Fibroblast of skin of right biceps (primary cell): ENCODE data around the gene XIRP1.
"Not testable (repeated sequence)": the region's sequence is repeated elsewhere in the genome, so short reads cannot be mapped to it uniquely, and the experiment has no call there.

Experiments
- DNase-seq: peaks from one replicate; pipeline ENCODE4 v3.0.0-alpha.2; 2013

The XIRP1 gene

DNA sequence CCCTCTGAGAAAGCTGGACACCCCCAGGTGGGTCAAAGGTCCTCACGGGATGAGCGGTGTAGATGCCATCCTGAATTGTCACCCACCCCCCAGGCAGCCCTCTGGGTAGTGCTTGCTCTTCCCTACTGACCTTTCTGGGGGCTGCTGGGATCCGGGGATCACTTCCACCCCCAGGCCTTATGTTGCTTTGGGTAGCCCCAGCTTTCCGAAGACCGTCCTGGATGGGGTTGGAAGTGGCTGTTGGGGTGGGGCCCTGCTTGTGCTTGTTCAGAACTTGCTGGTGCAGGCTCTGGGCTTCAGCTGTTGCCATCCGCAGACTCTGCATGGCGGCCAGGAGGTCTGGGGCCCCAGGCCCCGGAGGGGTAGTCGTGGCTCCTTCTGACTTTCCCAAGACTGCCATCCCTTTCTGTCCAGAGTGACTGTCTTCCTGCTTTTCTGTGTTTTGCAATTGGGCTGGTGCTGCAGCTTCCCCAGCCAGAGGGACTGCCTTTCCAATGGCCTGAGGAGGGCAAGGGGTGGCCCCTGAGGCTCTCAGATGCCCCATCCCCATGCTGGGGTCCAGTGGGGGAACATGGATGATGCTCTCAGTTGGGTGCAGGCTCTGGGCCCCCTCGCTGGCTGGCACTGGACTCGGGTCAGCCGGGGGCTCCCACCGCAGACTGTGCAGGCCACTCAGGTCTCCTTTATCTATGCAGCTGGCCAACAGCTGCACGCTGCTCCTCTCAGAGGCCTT, 6.3 kb downstream of the XIRP1 start:
- DNase-seq = no peak

DNA sequence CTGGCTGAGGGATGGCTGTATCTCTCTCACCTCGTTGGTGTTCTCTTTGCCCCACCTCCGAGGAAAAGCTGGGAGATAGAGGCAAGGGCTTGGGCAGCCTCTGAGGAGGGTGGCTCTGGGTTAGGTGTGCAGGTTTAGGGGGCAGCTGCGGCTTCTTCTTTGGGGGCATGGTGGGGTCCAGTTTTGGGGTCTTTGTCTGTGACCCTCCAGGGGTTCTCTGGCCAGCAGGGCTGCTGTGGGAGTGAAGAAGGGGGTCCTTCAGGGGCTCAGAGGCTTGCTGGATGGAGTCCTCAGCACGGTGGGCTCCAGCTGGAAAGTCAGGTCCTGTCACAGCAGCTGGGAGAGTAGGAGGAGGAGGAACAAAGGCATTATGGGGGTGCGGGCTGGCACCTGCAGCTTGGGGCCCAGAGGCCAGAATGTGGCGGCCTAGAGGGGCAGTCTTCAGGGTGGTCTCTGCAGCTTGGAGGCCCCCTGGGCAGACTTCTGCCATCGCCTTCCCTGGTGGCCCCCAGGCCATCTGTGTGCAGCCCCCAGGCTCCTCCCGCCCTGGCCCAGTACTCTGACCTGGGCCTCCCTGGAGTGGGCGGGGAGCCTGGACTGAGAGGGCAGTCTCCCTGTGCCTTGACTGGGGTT, 7.0 kb downstream of the XIRP1 start:
- DNase-seq = no peak

DNA sequence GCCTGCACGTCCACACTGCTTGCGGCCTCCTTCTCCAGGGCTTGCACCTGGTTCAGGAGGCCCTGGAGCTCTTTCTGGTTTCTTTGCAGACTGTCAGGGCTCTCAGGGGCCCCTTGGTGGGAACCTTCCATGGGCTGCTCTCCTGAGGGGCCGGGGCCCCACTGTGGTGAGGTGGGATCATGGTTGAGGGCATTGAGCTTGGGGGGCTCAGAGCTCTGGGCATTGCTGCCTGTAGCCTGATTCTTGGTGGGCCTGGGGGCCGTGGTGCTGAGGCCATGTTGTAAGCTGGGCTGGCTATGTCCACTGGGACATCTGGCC, 7.5 kb downstream of the XIRP1 start:
- no peak for DNase-seq

DNA sequence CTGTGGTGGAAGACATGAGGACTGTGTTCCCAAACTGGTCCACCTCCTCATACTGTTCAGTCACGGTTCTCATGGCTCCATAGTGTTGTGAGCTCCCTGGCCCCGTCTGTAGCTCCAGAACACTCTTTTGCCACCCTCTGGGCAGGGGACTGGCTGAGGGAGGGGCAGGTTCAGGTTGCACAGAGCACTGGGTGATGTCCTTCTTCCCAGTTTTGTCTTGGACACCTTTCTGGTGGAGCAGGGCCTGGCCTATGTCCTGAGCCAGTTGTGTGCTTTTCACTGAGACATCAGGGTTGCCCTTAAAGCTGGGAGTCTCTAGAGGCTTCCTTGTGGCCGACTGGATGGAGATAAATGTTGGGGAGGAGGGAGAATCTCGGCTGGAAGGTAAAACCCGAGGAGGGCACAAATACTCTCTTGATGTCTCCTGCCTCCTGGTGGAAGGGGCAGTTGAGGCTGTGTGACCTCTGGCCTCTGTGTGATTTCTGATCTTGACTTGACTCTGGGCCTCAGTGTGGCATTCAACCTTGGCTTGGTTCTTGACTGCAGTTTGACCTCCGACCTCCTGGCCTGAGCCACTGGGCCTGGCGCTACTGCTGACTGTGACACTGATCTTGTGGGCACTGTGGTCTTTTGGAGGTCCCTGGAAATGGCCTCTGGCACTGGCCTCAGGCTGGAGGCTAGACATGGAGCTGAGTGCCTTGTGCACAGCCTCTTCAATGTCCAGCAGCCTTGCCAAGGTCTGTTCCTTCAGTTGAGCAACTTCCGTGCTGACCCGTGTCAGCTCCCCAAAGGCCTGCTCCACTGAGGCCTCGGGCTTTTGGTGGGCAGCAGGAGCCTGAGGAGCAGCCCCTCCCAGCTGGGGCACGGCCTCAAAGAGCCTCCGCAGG, 8.1 kb downstream of the XIRP1 start:
- no peak for DNase-seq

DNA sequence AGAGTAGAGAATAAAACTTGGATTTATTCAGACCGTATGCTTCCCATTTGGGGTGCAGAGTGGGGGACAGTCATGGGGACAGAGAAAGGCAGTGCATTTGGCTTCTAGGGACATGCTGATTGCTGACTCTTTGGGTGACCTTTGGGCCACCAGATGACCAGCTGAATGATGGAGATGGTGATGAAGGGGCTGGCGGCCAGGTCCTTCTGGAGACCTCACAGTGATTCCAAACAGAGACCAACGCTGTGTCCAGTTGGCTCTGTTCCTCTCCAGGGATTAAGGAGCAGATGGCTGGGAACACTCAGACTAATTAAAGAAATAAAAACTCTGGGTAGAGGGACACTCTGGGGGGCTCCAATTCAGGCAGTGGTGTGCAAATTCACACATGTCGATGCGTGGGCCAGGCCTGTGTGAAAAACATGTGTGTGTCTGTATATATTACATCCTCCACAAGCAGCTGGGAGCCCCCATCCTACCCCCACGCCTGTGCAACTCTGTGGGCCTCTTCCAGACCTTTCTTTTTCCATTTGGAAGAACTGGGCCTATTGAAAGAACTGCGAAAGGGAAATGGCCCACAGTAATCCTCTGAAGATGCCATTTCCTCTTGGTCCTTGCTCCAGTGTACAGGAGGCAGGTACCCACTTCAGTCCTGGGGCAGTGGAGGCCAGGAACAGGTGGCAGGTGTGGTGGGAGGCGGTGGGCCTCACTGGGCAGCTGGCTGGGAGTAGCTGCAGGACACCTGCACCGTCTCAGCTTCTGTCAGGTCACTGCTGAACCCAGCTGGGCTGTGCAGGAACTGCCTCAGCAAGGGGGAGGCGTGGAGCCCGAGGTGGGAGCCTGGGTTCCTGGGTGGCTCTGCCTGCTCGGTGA, 8.9 kb downstream of the XIRP1 start:
- DNase-seq = no peak

DNA sequence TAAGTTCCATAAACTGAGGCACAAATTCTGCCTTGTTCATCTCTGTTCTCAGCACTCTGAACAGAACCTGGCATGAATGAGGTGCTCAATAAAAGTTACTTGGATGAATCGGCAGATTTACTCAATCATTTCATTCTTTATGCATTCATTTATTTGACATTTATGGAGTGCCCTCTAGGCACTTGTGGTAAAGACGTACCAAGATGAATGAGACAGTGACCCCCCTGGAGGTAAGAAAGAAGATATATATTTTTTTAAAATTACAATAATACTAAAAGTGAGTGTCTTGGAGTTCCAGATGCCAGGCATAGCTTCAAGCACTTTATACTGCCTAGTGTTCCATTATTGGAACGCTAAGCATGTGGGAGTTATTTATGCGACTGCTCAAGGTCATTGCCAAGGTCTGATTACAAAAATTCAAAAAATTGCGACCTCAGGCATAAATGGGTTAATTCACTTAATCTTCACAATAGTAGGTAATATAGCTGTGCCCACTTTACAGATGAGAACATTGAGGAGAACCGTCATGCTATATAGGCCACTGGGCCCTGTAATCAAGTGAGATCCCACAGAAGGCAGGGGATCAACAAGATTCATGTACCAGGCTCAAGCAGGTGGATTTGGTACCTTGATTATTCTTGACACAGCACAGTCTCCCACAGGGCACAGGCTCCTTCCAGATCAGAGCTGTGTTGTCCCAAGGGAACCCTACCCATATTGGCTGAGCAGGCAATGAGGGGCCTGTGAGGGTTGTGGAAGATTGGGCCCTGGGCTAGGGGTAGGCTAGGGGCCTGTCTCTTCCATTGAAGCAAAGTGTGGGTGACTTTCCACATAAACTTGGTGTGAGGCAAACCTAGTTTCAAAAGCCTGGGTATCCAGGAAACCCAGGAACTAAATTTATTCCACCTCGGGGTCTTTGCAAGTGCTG, 10.7 kb downstream of the XIRP1 start:
- no peak for DNase-seq

DNA sequence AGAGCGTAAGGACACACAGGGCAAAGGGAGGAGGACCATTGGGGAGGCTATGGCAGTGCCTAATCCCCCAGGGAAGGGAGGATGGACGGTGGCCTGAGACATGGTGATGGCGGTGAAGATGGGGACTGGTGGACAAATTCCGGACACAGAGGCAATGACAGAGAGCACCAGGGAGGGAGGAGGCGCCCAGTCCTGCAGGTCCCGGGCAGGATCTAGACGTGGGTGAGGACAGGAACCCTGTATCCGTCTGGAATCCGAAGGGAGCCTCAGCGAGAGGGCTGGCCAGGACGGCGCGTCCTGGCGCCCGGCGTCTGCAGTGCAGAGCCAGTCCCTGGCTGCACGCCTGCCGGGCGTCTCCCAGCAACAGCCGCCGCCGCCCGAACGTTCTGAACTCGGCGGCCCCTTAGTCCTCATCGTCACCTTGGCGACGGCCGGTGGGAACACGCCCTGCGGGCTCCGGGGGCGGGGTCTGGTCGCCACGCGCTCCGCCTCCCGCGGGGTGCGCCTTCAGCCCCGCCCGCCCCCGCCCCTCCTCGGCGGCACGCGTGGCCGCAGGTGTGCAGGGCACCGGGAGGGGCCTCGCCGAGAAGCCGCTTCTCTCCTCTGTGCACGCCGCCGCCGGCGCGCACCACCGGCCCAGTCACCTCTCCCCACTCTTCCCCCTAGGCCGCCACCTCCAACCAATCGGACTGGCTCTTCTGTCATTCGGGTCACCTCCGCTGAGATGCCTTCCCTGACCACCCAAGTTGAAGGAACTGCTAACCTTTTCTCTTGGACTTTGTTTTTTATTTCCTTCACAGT, 11.6 kb downstream of the XIRP1 start:
- peak; percentile 84 for DNase-seq

DNA sequence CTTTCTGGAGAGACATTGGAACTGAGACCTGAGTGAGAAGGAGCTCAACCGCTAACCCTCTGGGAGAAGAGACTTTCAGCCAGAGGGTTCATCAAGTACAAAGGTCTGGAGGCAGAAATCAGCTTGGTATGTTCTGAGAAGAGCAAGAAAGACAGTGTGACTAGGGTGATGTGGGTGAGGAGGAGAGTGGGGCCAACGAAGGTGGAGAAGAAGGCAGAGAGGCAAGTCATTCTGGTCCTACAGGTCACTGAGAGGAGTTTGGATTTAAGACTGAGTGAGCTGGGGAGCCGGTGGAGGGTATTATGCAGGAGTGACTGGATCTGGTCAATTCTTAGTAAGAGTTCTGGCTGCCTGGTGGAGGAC, 12.2 kb downstream of the XIRP1 start:
- no peak for DNase-seq

DNA sequence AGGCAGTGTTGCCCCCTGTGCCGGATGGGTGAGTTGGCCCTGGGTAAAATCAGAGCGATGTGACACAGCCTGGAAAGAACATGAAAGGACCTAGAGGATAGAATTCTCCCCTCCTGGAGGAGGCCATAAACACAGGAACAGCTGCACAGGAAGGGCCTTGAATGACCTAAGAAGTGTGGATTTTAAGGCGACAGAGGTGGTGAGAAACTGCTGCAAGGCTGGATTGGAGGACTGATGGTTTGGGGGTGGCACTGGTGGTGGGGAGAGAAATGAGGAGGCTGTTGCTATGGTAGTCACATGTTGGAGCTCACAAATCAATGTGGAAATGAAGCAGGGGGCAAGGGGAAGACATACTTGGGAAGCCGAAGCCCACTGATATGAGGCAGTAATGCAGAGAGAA, 13.8 kb downstream of the XIRP1 start:
- DNase-seq = peak; percentile 46

DNA sequence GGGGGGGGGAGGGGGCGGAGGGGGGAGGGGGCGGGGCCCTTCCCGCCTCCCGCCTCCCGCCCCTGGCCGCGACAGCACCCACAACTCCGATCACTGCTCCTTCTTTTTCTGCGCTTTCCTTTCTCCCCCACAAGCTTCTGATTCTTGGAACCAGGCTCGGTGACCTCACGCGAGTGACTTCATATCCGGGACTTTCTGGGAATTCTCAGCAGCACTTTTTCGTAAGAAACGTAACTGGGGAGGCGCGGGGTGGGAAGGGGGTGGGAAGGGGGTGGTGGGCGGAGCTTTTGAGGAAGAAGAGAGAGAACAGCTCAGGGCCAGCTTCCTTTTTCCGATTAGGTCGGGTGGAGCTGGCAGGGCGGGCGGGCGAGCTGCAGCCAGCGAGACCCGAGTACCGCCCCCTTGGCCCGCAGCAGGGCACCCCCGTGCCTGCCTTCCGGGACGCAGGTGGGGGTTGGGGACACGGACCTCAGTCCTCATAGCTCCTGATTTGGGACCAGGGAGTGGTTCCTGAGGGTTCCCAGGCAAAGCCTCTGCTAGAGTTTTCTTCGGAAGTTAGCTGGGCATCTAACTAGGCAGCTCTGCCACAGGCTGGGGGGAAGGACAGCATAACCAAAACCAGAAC, 14.6 kb downstream of the XIRP1 start:
- peak; percentile 97 for DNase-seq

DNA sequence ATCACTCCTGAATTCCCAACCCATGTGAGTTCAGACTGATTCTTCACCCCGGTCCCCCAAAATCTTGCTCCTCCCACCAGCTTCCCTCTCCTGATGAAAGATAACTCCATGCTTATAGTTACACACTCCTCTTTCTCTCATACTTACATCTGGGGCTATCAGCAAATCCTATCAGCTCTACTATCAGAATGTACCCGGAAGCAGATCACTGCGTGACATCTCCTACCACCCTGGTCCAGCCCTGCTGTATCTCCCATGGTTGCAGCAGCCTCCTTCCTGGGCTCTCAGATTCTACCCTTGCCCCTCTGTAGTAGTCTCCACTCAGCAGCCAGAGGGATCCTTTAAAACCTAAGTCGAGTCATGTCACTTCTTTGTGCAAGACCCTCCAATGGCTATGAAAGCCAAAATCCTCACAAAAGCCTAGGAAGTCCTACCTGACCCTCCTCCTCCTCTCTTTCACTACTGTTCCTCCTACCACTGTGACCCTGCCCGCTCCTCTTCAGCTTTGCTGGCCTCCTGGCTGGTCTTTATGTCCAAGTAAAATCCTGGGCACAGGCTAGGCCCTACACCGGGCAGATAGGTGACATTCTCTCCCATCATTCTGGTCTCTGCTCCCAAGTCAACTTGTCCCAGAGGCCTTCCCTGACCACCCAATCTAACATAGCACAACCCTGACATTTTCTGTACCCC, 16.2 kb downstream of the XIRP1 start:
- DNase-seq = no peak

DNA sequence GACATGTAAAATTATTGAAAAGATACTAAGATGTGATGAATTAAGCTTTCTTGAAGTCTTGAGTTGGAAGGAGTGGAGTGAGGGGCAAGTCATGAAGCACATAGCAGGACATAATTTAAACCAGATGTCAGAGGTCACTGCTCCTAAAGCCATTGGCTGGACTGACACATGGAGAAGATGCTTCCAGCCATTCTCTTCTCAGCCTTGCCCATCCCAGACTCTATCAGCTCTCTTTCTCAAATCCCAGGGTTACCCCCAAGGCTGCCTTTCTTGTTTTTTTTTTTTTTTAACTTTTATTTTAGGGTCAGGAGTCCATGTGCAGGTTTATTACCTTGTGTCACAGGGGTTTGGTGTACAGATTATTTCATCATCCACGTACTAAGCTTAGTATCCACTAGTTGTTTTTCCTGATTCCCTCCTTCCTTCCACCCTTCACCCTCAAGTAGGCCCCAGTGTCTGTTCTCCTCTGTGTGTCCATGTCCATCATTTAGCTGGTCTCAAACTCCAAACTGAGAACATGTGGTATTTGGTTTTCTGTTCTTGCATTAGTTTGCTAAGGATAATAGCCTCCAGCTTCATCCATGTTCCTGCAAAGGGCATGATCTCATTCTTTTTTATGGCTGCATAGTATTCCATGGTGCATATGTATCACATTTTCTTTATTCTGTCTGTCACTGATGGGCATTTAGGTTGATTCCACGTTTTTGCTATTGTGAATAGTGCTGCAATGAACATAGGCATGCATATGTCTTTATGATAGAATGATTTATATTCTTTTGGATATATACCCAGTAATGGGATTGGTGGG, 18.9 kb downstream of the XIRP1 start:
- DNase-seq = no peak

DNA sequence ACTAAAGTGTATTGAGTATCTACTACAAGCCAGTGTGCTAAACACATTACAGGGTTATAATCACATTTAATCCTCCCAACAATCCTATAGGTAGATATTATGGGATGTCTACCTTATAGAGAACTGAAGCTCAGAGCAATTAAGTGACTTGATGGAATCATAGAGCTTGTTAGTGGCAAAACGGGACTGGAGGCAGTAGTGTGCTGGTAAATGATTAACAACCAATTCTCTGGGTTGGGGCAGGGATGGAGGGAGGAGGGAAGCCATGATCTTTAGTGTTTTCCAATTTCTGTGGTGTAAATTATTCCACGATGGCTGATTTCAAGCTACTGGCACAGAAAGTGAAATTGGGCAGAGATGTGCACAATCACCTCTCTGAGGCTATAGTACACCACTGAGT, 20.5 kb downstream of the XIRP1 start:
- no peak for DNase-seq

DNA sequence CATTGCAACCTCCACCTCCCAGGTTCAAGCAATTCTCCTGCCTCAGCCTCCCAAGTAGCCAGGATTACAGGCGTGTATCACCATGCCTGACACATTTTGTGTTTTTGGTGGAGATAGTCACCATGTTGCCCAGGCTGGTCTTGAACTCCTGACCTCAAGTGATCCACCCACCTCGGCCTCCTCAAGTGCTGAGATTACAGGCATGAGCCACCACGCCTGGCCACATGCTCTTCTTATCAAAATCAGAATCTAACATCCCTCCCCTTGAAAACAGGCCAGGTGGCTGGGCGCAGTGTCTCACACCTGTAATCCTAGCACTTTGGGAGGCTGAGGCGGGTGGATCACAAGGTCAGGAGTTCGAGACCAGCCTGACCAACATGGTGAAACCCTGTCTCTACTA, 21.5 kb downstream of the XIRP1 start:
- DNase-seq = not testable (repeated sequence)

DNA sequence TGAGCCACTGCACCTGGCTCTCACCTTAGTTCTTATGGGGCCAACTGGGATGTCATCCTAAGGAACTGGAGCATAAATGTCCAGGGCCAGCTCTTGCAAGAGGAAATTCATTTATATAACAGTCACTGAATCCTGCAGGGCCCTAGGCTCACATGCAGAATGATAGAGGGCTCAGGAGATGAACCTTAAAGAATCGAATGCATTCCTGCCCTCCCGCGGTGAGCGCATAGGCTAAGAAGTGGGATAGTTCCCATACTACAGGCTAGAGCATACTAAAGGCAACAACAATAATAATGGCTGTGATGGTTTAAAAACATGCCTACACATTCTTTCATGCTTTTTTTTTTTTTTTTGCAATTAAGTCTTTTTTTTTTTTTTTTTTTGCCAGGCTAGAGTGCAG, 21.9 kb downstream of the XIRP1 start:
- DNase-seq = no peak

DNA sequence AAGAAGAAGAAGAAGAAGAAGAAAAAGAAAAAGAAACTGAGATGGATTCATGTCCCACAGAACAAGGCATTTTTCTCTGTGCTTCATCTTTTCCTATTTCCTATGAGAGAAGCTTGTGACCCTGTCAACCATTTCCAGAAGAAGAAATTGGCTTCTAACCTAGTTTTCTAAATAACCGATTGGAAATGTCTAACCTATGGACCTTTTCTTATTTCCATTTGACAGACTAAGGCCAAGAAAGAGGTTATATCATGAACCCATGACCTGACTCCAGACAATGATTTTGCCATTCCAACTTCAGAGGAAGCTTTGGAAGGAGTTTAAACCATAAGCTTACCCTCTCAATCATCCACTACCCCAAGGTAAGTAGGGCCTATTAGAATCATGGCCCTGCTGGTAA, 22.7 kb downstream of the XIRP1 start:
- DNase-seq = no peak

DNA sequence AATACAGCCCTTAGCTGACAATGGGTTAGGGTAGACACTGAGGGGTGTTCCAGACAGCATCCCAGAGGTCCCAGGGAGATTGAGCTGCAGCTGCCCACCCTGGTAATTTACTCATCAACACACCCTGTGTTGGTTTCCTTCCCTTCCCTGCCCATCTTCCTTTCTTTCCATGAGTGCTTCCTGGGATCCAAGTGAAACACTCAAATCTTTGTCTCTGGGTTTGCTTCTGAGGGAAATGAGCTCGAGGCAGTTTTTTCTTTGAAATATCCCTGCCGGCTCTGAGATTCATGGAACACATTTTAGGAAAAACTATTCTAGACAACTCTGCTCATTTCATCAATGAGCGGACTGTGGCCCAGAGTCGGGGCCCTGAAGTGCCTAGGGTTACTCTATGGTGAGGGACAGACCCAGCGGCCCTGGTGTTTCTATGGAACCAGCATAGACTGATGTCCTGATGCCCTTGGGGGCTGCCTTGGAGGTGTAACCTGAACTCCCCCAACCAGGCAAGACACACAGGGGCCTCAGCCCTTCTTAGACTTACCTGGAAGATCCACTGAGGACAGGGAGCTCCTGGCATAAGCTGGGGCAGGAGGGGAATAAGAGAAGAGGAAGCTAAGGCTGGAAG, 24.1 kb downstream of the XIRP1 start:
- no peak for DNase-seq

DNA sequence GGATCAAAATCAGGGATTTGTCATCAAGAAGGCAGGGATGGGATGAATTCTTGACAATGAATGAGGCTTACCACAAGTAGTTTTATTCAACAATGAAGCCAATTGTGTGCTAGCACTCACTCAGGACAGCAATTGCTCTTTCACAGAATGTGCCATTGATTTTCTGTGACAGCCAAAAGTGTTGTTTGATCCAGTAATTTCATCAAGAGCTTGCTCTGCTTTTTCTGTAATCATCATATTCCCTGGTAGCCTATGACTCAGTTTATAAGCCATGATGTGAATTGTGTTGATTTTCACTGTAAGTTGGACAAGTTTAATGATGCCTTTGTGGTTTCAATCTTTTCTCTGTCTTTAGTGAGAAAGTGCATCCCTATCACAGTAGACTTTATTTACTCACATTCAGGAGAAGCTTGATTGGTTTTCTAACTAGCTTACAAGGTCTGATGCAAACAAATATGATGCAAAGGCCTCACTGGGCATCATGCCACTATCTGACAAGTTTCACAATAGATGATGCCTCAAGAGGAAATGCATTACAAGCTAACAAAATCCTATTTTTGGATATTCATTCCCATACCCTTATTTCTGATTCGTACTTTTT, 25.4 kb downstream of the XIRP1 start:
- peak; percentile 93 for DNase-seq
